ENCODE data around the gene KDM8. TPM values are rescaled to one million over a fixed set of nuclear protein-coding genes. Genes with fewer than 3 reads are reported as not detected.

The KDM8 gene
- total and polyA plus RNA-seq, 9 of the 15 experiments (the other 6 are each of a cell fraction or from before 2014, with no cell fraction given): 0.61 to 9.1 (median 5.4) TPM

DNA sequence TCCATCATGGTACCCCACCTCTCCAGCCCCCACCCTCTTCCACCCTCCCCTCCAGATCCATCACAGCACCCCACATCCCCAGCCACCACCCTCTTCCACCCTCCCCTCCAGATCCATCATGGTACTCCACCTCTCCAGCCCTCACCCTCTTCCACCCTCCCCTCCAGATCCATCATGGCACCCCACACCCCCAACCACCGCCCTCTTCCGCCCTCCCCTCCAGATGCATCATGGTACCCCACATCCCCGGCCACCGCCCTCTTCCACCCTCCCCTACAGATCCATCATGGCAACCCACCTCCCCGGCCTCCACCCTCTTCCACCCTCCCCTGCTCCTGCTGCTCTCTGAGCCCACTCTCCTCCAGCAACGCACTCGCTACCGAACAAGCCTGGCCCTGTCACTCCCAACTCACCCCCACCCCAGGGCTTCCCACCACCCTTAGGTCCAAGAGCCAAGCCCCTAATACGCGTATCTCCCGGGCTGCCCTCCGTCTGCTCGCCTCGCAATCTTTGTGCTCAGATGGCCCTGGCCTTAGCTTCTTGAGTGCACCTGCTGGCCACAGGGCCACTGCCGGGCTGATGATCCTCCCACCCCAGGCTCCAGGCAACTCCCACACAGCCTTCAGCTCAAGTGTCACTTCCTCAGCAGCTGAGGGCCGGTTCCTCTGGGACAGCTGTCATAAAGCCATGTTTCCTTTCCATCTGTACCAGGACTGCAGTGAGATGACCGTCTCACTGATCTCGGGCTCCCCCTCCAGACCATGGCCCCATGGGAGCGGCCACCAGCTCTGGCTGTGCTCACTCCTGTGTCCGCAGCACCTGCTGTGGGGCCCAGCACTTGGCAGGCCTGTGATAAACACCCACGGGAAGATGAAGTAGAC, 25.5 kb downstream of the KDM8 start (continued):
- TF ChIP-seq, protein P1, sequence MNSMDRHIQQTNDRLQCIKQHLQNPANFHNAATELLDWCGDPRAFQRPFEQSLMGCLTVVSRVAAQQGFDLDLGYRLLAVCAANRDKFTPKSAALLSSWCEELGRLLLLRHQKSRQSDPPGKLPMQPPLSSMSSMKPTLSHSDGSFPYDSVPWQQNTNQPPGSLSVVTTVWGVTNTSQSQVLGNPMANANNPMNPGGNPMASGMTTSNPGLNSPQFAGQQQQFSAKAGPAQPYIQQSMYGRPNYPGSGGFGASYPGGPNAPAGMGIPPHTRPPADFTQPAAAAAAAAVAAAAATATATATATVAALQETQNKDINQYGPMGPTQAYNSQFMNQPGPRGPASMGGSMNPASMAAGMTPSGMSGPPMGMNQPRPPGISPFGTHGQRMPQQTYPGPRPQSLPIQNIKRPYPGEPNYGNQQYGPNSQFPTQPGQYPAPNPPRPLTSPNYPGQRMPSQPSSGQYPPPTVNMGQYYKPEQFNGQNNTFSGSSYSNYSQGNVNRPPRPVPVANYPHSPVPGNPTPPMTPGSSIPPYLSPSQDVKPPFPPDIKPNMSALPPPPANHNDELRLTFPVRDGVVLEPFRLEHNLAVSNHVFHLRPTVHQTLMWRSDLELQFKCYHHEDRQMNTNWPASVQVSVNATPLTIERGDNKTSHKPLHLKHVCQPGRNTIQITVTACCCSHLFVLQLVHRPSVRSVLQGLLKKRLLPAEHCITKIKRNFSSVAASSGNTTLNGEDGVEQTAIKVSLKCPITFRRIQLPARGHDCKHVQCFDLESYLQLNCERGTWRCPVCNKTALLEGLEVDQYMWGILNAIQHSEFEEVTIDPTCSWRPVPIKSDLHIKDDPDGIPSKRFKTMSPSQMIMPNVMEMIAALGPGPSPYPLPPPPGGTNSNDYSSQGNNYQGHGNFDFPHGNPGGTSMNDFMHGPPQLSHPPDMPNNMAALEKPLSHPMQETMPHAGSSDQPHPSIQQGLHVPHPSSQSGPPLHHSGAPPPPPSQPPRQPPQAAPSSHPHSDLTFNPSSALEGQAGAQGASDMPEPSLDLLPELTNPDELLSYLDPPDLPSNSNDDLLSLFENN (IDR thresholded peaks at IDR 0.05; ENCODE audit: low read depth in 2 of 2, low read length in 2 of 2): peak in 1 of 2 experiments; percentile 48; a peak in 1 of 4 replicates
- TF ChIP-seq, protein P2, sequence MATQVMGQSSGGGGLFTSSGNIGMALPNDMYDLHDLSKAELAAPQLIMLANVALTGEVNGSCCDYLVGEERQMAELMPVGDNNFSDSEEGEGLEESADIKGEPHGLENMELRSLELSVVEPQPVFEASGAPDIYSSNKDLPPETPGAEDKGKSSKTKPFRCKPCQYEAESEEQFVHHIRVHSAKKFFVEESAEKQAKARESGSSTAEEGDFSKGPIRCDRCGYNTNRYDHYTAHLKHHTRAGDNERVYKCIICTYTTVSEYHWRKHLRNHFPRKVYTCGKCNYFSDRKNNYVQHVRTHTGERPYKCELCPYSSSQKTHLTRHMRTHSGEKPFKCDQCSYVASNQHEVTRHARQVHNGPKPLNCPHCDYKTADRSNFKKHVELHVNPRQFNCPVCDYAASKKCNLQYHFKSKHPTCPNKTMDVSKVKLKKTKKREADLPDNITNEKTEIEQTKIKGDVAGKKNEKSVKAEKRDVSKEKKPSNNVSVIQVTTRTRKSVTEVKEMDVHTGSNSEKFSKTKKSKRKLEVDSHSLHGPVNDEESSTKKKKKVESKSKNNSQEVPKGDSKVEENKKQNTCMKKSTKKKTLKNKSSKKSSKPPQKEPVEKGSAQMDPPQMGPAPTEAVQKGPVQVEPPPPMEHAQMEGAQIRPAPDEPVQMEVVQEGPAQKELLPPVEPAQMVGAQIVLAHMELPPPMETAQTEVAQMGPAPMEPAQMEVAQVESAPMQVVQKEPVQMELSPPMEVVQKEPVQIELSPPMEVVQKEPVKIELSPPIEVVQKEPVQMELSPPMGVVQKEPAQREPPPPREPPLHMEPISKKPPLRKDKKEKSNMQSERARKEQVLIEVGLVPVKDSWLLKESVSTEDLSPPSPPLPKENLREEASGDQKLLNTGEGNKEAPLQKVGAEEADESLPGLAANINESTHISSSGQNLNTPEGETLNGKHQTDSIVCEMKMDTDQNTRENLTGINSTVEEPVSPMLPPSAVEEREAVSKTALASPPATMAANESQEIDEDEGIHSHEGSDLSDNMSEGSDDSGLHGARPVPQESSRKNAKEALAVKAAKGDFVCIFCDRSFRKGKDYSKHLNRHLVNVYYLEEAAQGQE (IDR thresholded peaks at IDR 0.05; ENCODE audit: borderline replicate concordance): peak; percentile 56
- TF ChIP-seq, protein P2 (CRISPR knock-in tag; IDR thresholded peaks at IDR 0.05; ENCODE audit: low read depth): no peak
- TF ChIP-seq ZBTB17 (CRISPR knock-in tag; IDR thresholded peaks at IDR 0.05): peak; percentile 99
- no peak for TF ChIP-seq ZNF184 (CRISPR knock-in tag; IDR thresholded peaks at IDR 0.05)
- no peak for TF ChIP-seq POLR2B (IDR thresholded peaks at IDR 0.05; ENCODE audit: low read depth, partially characterized antibody)
- TF ChIP-seq FOXK2 (conservative IDR thresholded peaks at IDR 0.05 in 1 of 2, IDR thresholded peaks at IDR 0.05 in 1 of 2; ENCODE audit: low read depth in 2 of 2): peak; percentile 86 to 94
- TF ChIP-seq SMC3 (conservative IDR thresholded peaks at IDR 0.05; ENCODE audit: insufficient read depth, low read depth, low read length): no peak
- TF ChIP-seq, protein P3, sequence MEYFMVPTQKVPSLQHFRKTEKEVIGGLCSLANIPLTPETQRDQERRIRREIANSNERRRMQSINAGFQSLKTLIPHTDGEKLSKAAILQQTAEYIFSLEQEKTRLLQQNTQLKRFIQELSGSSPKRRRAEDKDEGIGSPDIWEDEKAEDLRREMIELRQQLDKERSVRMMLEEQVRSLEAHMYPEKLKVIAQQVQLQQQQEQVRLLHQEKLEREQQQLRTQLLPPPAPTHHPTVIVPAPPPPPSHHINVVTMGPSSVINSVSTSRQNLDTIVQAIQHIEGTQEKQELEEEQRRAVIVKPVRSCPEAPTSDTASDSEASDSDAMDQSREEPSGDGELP (CRISPR knock-in tag; IDR thresholded peaks at IDR 0.05; ENCODE audit: borderline replicate concordance): peak; percentile 96
- no peak for TF ChIP-seq PPARD (CRISPR knock-in tag; IDR thresholded peaks at IDR 0.05)
- peak; percentile 20; the same call in 1 of the 2 replicates for TF ChIP-seq ARID1B (IDR thresholded peaks at IDR 0.05)

Data from K562 (cell line).